Left forelimb (tissue), 1 donor: ENCODE measurements around the gene CEP55.

Experiments
- DNase-seq: peaks from one replicate; pipeline ENCODE4 v3.0.0-alpha.2; 2018; ENCODE audit warnings: low spot score

Gene CEP55

GRCh38 chr10:93566435-93567276 lies 70.2 kb downstream of the CEP55 start, which contains the start of gene FFAR4:
FFAR4 (plus strand) TSS chr10:93566665; CDS start chr10:93566721, 56 bp downstream.
- DNase-seq, result no peak

- no peak for DNase-seq
Measured at GRCh38 chr10:93567277-93568104, 71.1 kb downstream of the CEP55 start.

GRCh38 chr10:93568105-93568390 lies 71.6 kb downstream of the CEP55 start:
- DNase-seq, result no peak

GRCh38 chr10:93570383-93570782 lies 74.0 kb downstream of the CEP55 start:
- no peak for DNase-seq

GRCh38 chr10:93572606-93573005 lies 76.2 kb downstream of the CEP55 start:
- no peak for DNase-seq

- DNase-seq, result no peak
Measured at GRCh38 chr10:93573051-93573909, 76.9 kb downstream of the CEP55 start.

- no peak for DNase-seq
Measured at GRCh38 chr10:93573924-93574323, 77.5 kb downstream of the CEP55 start.

- no peak for DNase-seq
Measured at GRCh38 chr10:93576888-93577287, 80.5 kb downstream of the CEP55 start.

GRCh38 chr10:93577565-93577964 lies 81.2 kb downstream of the CEP55 start:
- no peak for DNase-seq
